ENCODE data around the gene KCNQ5.

The KCNQ5 gene

GRCh38 chr6:72811971-72812421, 190.1 kb downstream of the KCNQ5 start:
- DNase-seq = no peak

- no peak for DNase-seq
Measured at GRCh38 chr6:72813807-72814596, 192.1 kb downstream of the KCNQ5 start.

- DNase-seq = no peak
Measured at GRCh38 chr6:72816022-72816421, 194.2 kb downstream of the KCNQ5 start.

- DNase-seq = no peak
Measured at GRCh38 chr6:72817208-72817607, 195.3 kb downstream of the KCNQ5 start.

- DNase-seq = no peak
Measured at GRCh38 chr6:72819609-72820008, 197.7 kb downstream of the KCNQ5 start.

DNA sequence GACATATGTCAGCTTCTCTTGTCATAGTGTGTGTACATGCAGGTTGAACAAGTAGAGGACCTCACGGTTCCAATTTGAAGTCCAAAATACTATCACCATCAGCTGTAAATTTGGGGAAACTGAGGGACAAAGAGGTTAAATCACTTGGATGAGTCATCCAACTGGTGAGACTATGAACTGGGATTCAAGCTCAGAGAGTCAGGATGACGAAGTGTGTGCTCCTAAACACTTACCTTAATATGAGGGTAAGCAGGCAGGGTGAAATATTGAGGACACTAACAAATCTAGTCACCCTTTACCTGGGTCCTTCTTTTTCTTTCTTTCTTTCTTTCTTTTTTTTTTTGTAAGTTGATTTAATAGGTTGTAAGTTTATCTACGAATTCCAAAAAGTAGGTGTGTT, 198.3 kb downstream of the KCNQ5 start:
- DNase-seq = no peak

- DNase-seq = no peak
Measured at GRCh38 chr6:72820906-72821305, 199.0 kb downstream of the KCNQ5 start.

GRCh38 chr6:72822023-72822422, 200.2 kb downstream of the KCNQ5 start:
- no peak for DNase-seq

DNA sequence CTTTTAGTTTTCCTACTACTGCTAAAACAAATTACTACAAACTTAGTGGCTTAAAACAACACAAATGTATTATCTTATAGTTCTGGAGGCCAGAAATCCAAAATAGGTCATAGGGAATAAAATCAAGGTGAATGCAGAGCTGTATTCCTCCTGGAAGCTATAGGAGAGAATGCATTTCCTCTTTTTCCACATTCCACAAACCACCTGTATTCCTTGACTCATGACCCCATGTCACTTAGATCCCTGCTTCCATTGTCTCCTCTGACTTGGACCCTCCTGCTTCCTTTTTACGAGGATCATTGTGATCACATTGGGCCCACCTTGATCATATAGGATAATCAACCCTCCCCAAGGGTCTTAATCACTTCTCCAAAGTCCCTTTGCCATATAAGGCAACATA, 200.8 kb downstream of the KCNQ5 start:
- no peak for DNase-seq

DNA sequence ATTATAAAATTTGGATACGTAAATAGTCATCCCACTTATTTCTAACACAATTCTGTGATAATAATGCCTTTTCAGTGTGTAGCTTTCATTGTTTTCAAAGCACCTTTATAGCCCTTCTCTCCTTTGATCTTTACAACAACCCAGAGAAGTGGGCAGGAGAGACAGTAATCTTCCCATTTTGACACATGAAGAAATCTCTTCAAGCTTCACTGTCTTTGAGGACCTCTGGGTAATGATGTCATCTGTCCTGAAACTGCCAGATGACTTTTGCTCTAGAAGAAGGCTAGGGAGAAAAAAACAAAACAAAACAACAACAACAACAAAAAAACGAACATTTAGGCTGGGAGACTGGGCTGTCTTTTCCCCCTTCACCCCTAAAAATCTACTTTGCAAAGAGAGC, 203.0 kb downstream of the KCNQ5 start:
- no peak for DNase-seq

DNA sequence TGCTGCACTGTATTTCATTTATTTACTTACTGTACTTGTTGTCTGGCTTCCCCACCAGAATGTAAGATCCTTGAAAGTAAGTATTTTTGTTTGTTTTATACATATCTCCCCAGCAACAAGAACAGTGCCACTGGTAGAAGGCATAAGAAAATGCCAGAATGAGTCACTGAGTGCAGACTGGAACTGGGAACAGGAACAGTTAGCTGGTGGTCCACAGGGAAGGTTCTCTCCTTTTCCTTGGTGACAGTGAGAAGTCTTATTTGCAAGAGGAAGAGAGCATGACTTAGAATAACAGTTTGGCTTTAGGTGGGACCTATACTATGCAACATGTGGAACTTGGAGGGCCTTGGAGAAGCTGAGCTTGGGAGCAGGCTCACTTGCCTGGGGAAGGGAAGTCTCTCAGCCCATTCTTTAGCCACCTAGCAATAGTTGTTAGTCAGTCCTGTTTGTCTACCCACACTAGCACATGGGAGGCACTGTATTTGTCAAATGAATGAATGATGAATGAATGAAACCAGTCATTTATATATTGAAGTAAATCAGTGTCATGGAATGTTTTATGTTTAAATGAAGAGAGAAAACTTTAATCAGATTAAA, 203.5 kb downstream of the KCNQ5 start:
- no peak for DNase-seq

DNA sequence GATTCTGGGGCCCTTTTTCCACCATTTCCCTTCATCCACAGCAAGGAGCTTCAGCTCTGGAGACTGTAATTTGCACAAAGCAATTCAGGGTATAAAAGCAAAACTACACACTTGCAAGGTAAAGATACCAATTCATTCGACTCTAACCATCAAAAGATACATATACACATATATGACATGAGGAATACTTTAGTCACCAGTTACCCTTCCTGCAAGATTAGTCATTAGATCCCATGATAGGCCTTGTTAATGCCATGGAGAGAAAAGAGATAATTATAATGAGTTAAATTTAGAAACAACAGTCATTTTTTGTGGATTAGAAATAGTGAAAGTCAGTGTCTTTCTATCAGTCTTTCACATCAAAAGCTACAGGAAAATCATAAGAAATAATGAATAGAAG, 204.2 kb downstream of the KCNQ5 start:
- no peak for DNase-seq

- no peak for DNase-seq
Measured at GRCh38 chr6:72826744-72827438, 205.0 kb downstream of the KCNQ5 start.

- DNase-seq = no peak
Measured at GRCh38 chr6:72828904-72829303, 207.0 kb downstream of the KCNQ5 start.

- no peak for DNase-seq
Measured at GRCh38 chr6:72832271-72832670, 210.4 kb downstream of the KCNQ5 start.

DNA sequence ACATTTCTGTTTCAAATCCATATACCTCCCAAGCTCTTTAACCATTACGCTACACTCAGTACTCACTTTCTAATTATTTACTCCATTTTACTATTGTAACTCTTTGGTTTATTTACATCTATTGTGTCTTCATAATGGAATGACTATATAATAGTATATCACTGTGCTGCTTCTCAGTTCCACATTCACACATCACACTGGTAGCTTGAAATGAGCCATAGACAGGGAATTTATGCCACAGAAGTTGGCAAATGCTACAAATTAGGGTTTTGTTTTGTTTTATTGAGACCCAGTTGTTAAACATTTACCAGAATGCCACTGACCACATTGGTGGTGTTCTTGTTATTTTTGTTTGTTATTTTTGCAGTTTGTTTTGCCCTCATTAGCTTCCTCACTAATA, 213.9 kb downstream of the KCNQ5 start:
- DNase-seq = no peak

DNA sequence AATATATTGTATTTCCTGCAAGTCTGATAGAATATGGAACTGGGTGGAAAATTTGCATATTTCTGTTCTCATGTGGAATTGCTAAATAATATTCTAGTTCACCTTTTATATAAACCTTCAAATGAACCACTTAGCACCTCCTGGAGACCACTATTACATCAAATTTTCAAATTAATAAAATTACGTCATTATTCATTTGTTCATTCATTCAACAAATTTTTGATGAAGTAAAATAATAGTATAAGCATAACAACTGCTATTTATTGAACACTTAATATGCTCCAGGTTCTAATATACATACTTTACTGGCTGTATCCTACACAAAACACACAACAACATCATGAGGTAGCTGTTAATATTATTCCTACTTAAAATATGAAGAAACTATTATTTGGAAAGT, 215.1 kb downstream of the KCNQ5 start:
- no peak for DNase-seq

- DNase-seq = no peak
Measured at GRCh38 chr6:72841195-72841594, 219.3 kb downstream of the KCNQ5 start.

GRCh38 chr6:72842140-72842539, 220.3 kb downstream of the KCNQ5 start:
- no peak for DNase-seq

DNA sequence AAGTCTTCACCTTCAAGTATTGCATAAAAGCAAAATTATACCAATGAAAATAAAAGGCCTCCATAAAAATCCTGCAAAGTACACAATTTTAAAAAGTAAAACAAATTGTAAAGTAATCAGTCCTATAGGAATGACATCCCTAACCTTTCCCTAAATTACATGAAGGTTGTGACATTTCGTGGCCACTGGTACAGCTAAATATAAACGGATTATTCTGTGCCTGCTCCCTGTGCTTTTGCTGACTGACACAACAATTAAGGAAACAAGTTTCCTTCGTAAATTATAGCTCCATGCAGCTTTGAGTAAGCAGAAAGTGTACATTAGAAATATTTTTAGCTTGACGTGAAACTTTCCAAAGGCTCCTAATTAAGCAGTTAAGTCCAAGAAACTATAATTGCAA, 222.8 kb downstream of the KCNQ5 start:
- DNase-seq = no peak

DNA sequence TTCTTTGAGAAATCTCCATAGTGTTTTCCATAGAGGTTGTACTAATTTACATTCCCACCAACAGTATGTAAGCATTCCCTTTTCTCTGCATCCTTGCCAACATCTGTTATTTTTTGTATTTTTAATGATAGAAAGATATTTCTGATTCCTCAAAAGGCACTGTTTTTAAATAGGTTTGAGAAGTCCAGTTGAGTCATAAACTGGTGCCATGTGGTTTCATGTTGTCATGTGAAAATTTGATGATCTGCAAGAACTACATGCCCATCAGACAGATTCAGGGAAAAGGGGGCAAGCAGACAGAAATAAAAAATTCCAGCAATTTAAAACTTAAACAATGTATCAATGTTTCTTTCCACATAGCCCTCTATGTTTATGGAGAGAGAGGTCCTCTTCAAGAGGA, 227.5 kb downstream of the KCNQ5 start:
- no peak for DNase-seq

DNA sequence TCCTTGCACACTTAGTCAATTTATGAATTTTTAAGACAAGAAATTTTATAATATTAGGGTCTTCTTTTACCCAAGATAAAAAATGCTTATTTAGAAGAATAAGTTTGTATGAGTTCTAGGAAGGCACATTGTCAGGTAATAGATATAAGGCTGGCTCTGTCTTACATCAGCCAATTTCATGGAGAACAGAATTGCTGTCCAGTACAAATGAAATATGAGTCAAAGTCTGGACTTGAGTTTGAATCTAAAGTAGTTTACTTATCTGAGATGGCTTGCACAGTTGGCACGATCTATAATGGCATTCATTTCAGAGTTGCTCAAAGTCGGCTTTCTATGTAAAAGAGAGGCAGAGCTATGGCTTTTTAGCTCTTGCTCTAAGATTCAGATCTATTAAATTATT, 228.2 kb downstream of the KCNQ5 start:
- no peak for DNase-seq

GRCh38 chr6:72850469-72850868, 228.6 kb downstream of the KCNQ5 start:
- no peak for DNase-seq

GRCh38 chr6:72855471-72855870, 233.6 kb downstream of the KCNQ5 start:
- no peak for DNase-seq

Data from NCI-H2081 treated with DMSO at 0.1 percent for 48 hours (cell line).